HepG2 (cell line): Measurements from ENCODE around the gene FABP1. TPM values are rescaled to one million over a fixed set of nuclear protein-coding genes. Genes with fewer than 3 reads are reported as not detected.

ENCODE experiments used
- CREM ChIP-seq, 2 experiments: sonication (generic) in 1 of 2; formaldehyde crosslinking in 1 of 2; IDR thresholded peaks; 2 replicates each; pipeline versions ENCODE4 v1.4.0 to v1.6.1; 2016 to 2020; ENCODE audit warnings: antibody characterized with exemption in 1 of 2, mild to moderate bottlenecking in 1 of 2, missing genetic modification reagents in 1 of 2
- EZH2 ChIP-seq: conservative IDR thresholded peaks from 2 replicates; pipeline ENCODE4 v1.6.1; 2012; ENCODE audit warnings: mild to moderate bottlenecking, low read depth, low read length, moderate library complexity
- GABPA ChIP-seq, 2 experiments: IDR thresholded peaks; 2 replicates each; pipeline ENCODE4 v1.6.1; 2011 to 2016; ENCODE audit warnings: low read depth in 2 of 2, low read length in 1 of 2, missing biosample characterization in 1 of 2, missing genetic modification characterization in 1 of 2
- HNF4G ChIP-seq, 2 experiments: sonication (generic) in 1 of 2; formaldehyde crosslinking in 1 of 2; IDR thresholded peaks; 2 replicates each; pipeline versions ENCODE4 v1.4.0 to v1.6.1; 2011 to 2020; ENCODE audit warnings: borderline replicate concordance in 2 of 2, low read depth in 2 of 2, mild to moderate bottlenecking in 2 of 2, low read length in 1 of 2, missing genetic modification reagents in 1 of 2, moderate library complexity in 1 of 2
- MTERF4 ChIP-seq: sonication (generic); formaldehyde crosslinking; IDR thresholded peaks from 2 replicates; pipeline ENCODE4 v1.8.0; 2023; ENCODE audit warnings: mild to moderate bottlenecking, missing genetic modification reagents
- NBN ChIP-seq: fragments of 450-650 bp; conservative IDR thresholded peaks from 2 replicates; pipeline ENCODE4 v1.6.1; 2017
- NONO ChIP-seq, 2 experiments: fragments of 450-650 bp in 1 of 2; sonication (generic) in 1 of 2; formaldehyde crosslinking in 1 of 2; IDR thresholded peaks in 1 of 2; conservative IDR thresholded peaks in 1 of 2; 2 replicates each; pipeline versions ENCODE4 v1.6.1 to v1.8.0; 2017 to 2022; ENCODE audit warnings: mild to moderate bottlenecking in 1 of 2, missing genetic modification reagents in 1 of 2, moderate library complexity in 1 of 2
- ZNF800 ChIP-seq: sonication (generic); formaldehyde crosslinking; IDR thresholded peaks from 2 replicates; pipeline ENCODE4 v1.4.0; 2020; ENCODE audit warnings: missing genetic modification reagents
- polyA plus RNA-seq, 8 experiments: library from polyadenylated mRNA; depleted of rRNA in 3 of 8; stranded (reverse) in 7 of 8; unstranded in 1 of 8; fragments of >200 nt; fragmentation: Illumina TruSeq in 4 of 8; extraction: Trizol in 4 of 8; gene quantifications; 2 replicates each; pipeline versions ENCODE4 v1.2.1 to v1.2.3, GENCODE V29; 2011 to 2016; ENCODE audit warnings: low read depth in 4 of 8, missing spikeins in 1 of 8, mixed read lengths in 1 of 8; ENCODE audit not compliant: insufficient read depth in 1 of 8
- total RNA-seq, 5 experiments: library from RNA; depleted of rRNA; stranded (reverse); fragments of >200 nt; fragmentation: Illumina TruSeq; extraction: Trizol; gene quantifications; 2 replicates each; pipeline ENCODE4 v1.2.3, GENCODE V29; 2016; ENCODE audit warnings: low read depth in 1 of 5
- TF ChIP-seq, protein P1 (sequence below), 2 experiments: IDR thresholded peaks; 2 replicates each; pipeline ENCODE4 v1.6.1; 2011 to 2012; ENCODE audit warnings: low read length in 2 of 2, borderline replicate concordance in 1 of 2, low read depth in 1 of 2, mild to moderate bottlenecking in 1 of 2, moderate library complexity in 1 of 2
- TF ChIP-seq, protein P2 (sequence below): sonication (generic); formaldehyde crosslinking; IDR thresholded peaks from 2 replicates; pipeline ENCODE4 v1.5.0; 2020; ENCODE audit warnings: mild to moderate bottlenecking, missing genetic modification reagents, borderline replicate concordance
- TF ChIP-seq, protein P3 (sequence below): sonication (generic); formaldehyde crosslinking; IDR thresholded peaks from 2 replicates; pipeline ENCODE4 v1.5.0; 2020; ENCODE audit warnings: missing genetic modification reagents

Gene FABP1
- total and polyA plus RNA-seq, 2 of the 13 experiments (the other 11 are each of a cell fraction or from before 2014, with no cell fraction given): 644 to 1,608 TPM

DNA sequence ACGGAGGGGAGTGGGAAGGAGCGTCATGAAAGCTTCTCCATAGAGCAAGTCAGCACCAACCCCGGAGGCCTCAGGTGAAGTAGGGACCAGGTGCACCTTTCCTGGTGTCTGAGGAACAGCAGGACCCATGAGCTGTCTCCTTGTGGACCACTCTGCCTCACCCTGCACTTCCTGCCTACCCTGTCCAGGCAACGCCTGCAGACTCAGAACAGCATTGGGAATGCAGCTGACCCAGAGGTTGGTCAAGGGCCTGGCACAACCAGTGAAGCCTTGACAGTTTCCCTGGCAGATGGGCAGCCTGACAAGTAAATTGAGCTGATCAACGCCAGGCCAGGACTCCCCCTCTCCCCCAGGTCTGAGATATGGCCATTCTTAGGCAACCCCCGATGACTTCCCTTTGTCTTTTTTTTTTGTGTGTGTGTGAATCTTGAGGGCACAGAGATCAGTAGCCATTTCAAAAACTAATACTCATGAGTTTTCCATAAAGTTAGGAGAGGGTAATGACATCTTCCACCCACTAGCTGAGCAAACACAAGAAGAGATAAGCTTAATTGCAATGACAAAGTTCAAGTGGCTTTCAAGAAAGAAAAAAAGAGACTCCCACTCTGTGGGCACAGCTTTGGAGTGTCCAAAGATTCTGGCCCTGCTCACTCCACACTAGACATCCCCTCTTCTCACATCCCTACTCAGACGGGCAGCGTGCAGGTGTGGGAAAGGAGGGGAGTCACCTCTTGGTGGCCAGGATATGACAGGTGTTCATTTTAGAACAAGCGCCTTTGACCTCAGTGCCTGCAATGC, 3.5 kb upstream of the FABP1 start (continued):
- TF ChIP-seq, protein P1, sequence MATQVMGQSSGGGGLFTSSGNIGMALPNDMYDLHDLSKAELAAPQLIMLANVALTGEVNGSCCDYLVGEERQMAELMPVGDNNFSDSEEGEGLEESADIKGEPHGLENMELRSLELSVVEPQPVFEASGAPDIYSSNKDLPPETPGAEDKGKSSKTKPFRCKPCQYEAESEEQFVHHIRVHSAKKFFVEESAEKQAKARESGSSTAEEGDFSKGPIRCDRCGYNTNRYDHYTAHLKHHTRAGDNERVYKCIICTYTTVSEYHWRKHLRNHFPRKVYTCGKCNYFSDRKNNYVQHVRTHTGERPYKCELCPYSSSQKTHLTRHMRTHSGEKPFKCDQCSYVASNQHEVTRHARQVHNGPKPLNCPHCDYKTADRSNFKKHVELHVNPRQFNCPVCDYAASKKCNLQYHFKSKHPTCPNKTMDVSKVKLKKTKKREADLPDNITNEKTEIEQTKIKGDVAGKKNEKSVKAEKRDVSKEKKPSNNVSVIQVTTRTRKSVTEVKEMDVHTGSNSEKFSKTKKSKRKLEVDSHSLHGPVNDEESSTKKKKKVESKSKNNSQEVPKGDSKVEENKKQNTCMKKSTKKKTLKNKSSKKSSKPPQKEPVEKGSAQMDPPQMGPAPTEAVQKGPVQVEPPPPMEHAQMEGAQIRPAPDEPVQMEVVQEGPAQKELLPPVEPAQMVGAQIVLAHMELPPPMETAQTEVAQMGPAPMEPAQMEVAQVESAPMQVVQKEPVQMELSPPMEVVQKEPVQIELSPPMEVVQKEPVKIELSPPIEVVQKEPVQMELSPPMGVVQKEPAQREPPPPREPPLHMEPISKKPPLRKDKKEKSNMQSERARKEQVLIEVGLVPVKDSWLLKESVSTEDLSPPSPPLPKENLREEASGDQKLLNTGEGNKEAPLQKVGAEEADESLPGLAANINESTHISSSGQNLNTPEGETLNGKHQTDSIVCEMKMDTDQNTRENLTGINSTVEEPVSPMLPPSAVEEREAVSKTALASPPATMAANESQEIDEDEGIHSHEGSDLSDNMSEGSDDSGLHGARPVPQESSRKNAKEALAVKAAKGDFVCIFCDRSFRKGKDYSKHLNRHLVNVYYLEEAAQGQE (IDR thresholded peaks at IDR 0.05; ENCODE audit: borderline replicate concordance in 1 of 2, low read depth in 1 of 2, low read length in 2 of 2): 0 out of 4 replicates have a peak, but pooled peaks of 1 of the 2 experiments have one; percentile 27
- TF ChIP-seq HNF4G (IDR thresholded peaks at IDR 0.05; ENCODE audit: borderline replicate concordance, low read depth, low read length) (peak; percentile 84), HNF4G (CRISPR knock-in tag; IDR thresholded peaks at IDR 0.05; ENCODE audit: borderline replicate concordance, low read depth) (peak; percentile 20; the same call in 1 of the 2 replicates), ZNF800 (CRISPR knock-in tag) (no peak), MTERF4 (CRISPR knock-in tag) (no peak), GABPA (IDR thresholded peaks at IDR 0.05; ENCODE audit: low read depth, low read length) (no peak), GABPA (CRISPR knock-in tag; IDR thresholded peaks at IDR 0.05; ENCODE audit: low read depth) (no peak), CREM (IDR thresholded peaks at IDR 0.05) (peak; percentile 83; the same call in 1 of the 2 replicates), CREM (CRISPR knock-in tag; IDR thresholded peaks at IDR 0.05) (no peak), EZH2 (no peak), NBN (no peak), NONO (IDR thresholded peaks at IDR 0.05) (no peak), NONO (CRISPR knock-in tag; conservative IDR thresholded peaks at IDR 0.05) (0 out of 2 replicates have a peak, but pooled peaks have one; percentile 13)
- TF ChIP-seq, protein P2, sequence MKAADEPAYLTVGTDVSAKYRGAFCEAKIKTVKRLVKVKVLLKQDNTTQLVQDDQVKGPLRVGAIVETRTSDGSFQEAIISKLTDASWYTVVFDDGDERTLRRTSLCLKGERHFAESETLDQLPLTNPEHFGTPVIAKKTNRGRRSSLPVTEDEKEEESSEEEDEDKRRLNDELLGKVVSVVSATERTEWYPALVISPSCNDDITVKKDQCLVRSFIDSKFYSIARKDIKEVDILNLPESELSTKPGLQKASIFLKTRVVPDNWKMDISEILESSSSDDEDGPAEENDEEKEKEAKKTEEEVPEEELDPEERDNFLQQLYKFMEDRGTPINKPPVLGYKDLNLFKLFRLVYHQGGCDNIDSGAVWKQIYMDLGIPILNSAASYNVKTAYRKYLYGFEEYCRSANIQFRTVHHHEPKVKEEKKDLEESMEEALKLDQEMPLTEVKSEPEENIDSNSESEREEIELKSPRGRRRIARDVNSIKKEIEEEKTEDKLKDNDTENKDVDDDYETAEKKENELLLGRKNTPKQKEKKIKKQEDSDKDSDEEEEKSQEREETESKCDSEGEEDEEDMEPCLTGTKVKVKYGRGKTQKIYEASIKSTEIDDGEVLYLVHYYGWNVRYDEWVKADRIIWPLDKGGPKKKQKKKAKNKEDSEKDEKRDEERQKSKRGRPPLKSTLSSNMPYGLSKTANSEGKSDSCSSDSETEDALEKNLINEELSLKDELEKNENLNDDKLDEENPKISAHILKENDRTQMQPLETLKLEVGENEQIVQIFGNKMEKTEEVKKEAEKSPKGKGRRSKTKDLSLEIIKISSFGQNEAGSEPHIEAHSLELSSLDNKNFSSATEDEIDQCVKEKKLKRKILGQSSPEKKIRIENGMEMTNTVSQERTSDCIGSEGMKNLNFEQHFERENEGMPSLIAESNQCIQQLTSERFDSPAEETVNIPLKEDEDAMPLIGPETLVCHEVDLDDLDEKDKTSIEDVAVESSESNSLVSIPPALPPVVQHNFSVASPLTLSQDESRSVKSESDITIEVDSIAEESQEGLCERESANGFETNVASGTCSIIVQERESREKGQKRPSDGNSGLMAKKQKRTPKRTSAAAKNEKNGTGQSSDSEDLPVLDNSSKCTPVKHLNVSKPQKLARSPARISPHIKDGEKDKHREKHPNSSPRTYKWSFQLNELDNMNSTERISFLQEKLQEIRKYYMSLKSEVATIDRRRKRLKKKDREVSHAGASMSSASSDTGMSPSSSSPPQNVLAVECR (CRISPR knock-in tag): peak; percentile 21; the same call in 1 of the 2 replicates
- TF ChIP-seq, protein P3, sequence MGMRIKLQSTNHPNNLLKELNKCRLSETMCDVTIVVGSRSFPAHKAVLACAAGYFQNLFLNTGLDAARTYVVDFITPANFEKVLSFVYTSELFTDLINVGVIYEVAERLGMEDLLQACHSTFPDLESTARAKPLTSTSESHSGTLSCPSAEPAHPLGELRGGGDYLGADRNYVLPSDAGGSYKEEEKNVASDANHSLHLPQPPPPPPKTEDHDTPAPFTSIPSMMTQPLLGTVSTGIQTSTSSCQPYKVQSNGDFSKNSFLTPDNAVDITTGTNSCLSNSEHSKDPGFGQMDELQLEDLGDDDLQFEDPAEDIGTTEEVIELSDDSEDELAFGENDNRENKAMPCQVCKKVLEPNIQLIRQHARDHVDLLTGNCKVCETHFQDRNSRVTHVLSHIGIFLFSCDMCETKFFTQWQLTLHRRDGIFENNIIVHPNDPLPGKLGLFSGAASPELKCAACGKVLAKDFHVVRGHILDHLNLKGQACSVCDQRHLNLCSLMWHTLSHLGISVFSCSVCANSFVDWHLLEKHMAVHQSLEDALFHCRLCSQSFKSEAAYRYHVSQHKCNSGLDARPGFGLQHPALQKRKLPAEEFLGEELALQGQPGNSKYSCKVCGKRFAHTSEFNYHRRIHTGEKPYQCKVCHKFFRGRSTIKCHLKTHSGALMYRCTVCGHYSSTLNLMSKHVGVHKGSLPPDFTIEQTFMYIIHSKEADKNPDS: peak; percentile 80; the same call in 1 of the 2 replicates
